Naive thymus-derived CD4-positive, alpha-beta T cell (primary cell): ENCODE measurements around the gene PSMD2. TPM values are rescaled to one million over a fixed set of nuclear protein-coding genes. Genes with fewer than 3 reads are reported as not detected.

Experiments used
- ATAC-seq: fragments of 150-1000 bp; cut with Tn5 transposase; 2 replicates; pipeline ENCODE4 v1.10.0; 2021; ENCODE audit warnings: mild to moderate bottlenecking, moderate library complexity
- CTCF ChIA-PET: fragments of 350-600 bp; sonication (Branson Sonifier 250); formaldehyde crosslinking; loops from one replicate; lab custom pipeline; 2021; ENCODE audit warnings: antibody characterized with exemption; lab: Charles Lee
- POLR2A ChIA-PET: fragments of 350-600 bp; sonication (Branson Sonifier 250); formaldehyde crosslinking; loops from one replicate; lab custom pipeline; 2021; ENCODE audit warnings: antibody characterized with exemption, inconsistent platforms; lab: Charles Lee
- DNase-seq, 9 donors: peaks; one replicate each; pipeline versions ENCODE4 v3.0.0 to v3.0.0-alpha.2; 2020 to 2022; ENCODE audit warnings: mixed read lengths in 1 of 9
- H3K27ac ChIP-seq: one replicate; pipeline ENCODE4 v1.7.0; 2013; ENCODE audit warnings: mild to moderate bottlenecking, low read depth, low read length, moderate library complexity
- H3K27me3 ChIP-seq, 2 donors: one replicate each; pipeline ENCODE4 v1.7.0; 2013; ENCODE audit warnings: low read length in 2 of 2, mild to moderate bottlenecking in 2 of 2, moderate library complexity in 2 of 2; ENCODE audit not compliant: control insufficient read depth in 2 of 2, insufficient read depth in 2 of 2
- H3K36me3 ChIP-seq, 3 experiments: 1 replicate in 2 of 3; 2 replicates in 1 of 3; pipeline ENCODE4 v1.7.0; 2013; ENCODE audit warnings: low read length in 3 of 3, mild to moderate bottlenecking in 3 of 3, moderate library complexity in 1 of 3; ENCODE audit not compliant: insufficient read depth in 3 of 3, control insufficient read depth in 2 of 3
- H3K4me1 ChIP-seq, 2 donors: one replicate each; pipeline ENCODE4 v1.7.0; 2013; ENCODE audit warnings: low read length in 2 of 2, mild to moderate bottlenecking in 2 of 2, moderate library complexity in 1 of 2; ENCODE audit not compliant: control insufficient read depth in 2 of 2, insufficient read depth in 2 of 2
- H3K4me3 ChIP-seq: 2 replicates; pipeline ENCODE4 v1.7.0; 2013; ENCODE audit warnings: mild to moderate bottlenecking, low read length
- H3K9me3 ChIP-seq, 3 experiments: 1 replicate in 2 of 3; 2 replicates in 1 of 3; pipeline ENCODE4 v1.7.0; 2013; ENCODE audit warnings: low read length in 3 of 3; ENCODE audit not compliant: control insufficient read depth in 2 of 3
- H3K27ac Mint-ChIP-seq, 9 donors: one replicate each; pipeline ENCODE4 v1.8.0; 2020 to 2022; ENCODE audit warnings: mixed read lengths in 9 of 9, mild to moderate bottlenecking in 8 of 9, moderate library complexity in 5 of 9, inconsistent platforms in 2 of 9
- H3K27me3 Mint-ChIP-seq, 5 donors: one replicate each; pipeline ENCODE4 v1.8.0; 2021 to 2022; ENCODE audit warnings: mixed read lengths in 5 of 5, mild to moderate bottlenecking in 1 of 5
- H3K36me3 Mint-ChIP-seq, 5 donors: one replicate each; pipeline ENCODE4 v1.8.0; 2020 to 2022; ENCODE audit warnings: mixed read lengths in 5 of 5, mild to moderate bottlenecking in 3 of 5, inconsistent platforms in 1 of 5
- H3K4me1 Mint-ChIP-seq, 7 donors: one replicate each; pipeline ENCODE4 v1.8.0; 2020 to 2022; ENCODE audit warnings: mixed read lengths in 7 of 7, mild to moderate bottlenecking in 3 of 7, inconsistent platforms in 1 of 7
- H3K4me3 Mint-ChIP-seq, 10 donors: one replicate each; pipeline ENCODE4 v1.8.0; 2020 to 2022; ENCODE audit warnings: mild to moderate bottlenecking in 10 of 10, mixed read lengths in 10 of 10, moderate library complexity in 6 of 10, inconsistent platforms in 2 of 10
- H3K9me3 Mint-ChIP-seq, 11 donors: one replicate each; pipeline ENCODE4 v1.8.0; 2020 to 2022; ENCODE audit warnings: mixed read lengths in 11 of 11, mild to moderate bottlenecking in 4 of 11, inconsistent platforms in 1 of 11, moderate library complexity in 1 of 11
- intact Hi-C, 2 donors: fragments of 100-400 bp; cut with micrococcal nuclease; formaldehyde crosslinking; loops; one replicate each; pipeline ENCODE4 v1.15.1; 2023
- polyA plus RNA-seq, 2 donors: library from polyadenylated mRNA; unstranded; fragments of 300-500 nt; fragmentation: Illumina TruSeq; gene quantifications; one replicate each; pipeline ENCODE4 v1.2.3, GENCODE V29; 2021
- total RNA-seq, 6 experiments: library from RNA in 5 of 6; stranded (reverse) in 5 of 6; gene quantifications; 1 replicate in 5 of 6; 2 replicates in 1 of 6; pipeline ENCODE4 v1.2.3 and lab custom pipeline; 2021 to 2026

The PSMD2 gene
- total RNA-seq = 100 to 1,000 TPM; 139 to 204 (median 149) TPM
- polyA plus RNA-seq = 100 to 1,000 TPM; 181 to 200 TPM
- 107 reads per million, percentile 85 among the genes with 10 or more reads in this experiment for total RNA-seq (lab: John Stamatoyannopoulos, UW)

- Mint-ChIP-seq H3K27me3 (peaks cover 0 to 8% (median 0%) of the 10 kb centered on the region in 5 donors), H3K27ac (peak within 1 kb of the TSS; percentile 85 to 97 (median 92)), H3K4me3 (peak within 1 kb of the TSS; percentile 89 to 97 (median 94)), H3K36me3 (peaks cover under 1 to 30% (median 17%) of the 10 kb centered on the region in 5 donors), H3K4me1 (peaks cover 15 to 37% (median 25%) of the 10 kb centered on the region in 7 donors), H3K9me3 (no peaks in the 10 kb centered on the region)
- Histone ChIP-seq H3K4me3 (peak within 1 kb of the TSS; percentile 74), H3K4me1 (peaks cover 12 to 15% of the 10 kb centered on the region in 2 donors), H3K27me3 (no peaks in the 10 kb centered on the region), H3K27ac (peak within 1 kb of the TSS; percentile 80), H3K9me3 (no peaks in the 10 kb centered on the region), H3K36me3 (peaks cover 22 to 27% (median 27%) of the 10 kb centered on the region in 3 experiments)
- intact Hi-C loops = loop anchor here (1.0 to 5.0 kb wide), 21 partner anchors 15 to 1288 kb away; partner anchors contain the start of genes AP2M1 (in 2 of the 2), CAMK2N2 (in 2 of the 2), EEF1AKMT4 (in 2 of the 2) and EIF2B5 (in 2 of the 2)
- DNase-seq = peak; percentile 93 to 97 (median 96)
- ATAC-seq = peak; percentile 98
- POLR2A ChIA-PET = interaction anchor here (0.6 to 0.8 kb wide), 3 partner anchors 35 to 404 kb away, joined by 3 to 4 read pairs (median 3); partner anchors contain the start of gene EIF2B5
- CTCF ChIA-PET = interaction anchor here (0.7 kb wide), 1 partner anchor 42 kb away, joined by 3 read pairs; no protein-coding TSS in a partner anchor
Measured at GRCh38 chr3:184298759-184299487, at the start of gene PSMD2. Gene PSMD2 (plus strand): TSS chr3:184299241. CDS start chr3:184299267, 26 bp downstream.

GRCh38 chr3:184249412-184250166, 49.5 kb upstream of the PSMD2 start, which contains the start of gene EEF1AKMT4:
Gene EEF1AKMT4 (plus strand): TSS chr3:184249672. CDS start chr3:184249695, 23 bp downstream.
- Mint-ChIP-seq H3K4me3 (peak within 1 kb of the TSS; percentile 86 to 100 (median 96)), H3K27ac (peak within 1 kb of the TSS; percentile 94 to 98 (median 96)), H3K9me3 (peaks cover 0 to 4% (median 0%) of the 10 kb centered on the region in 11 donors), H3K4me1 (peaks cover 5 to 27% (median 16%) of the 10 kb centered on the region in 7 donors), H3K27me3 (no peaks in the 10 kb centered on the region), H3K36me3 (peaks cover 0 to 17% (median 9%) of the 10 kb centered on the region in 5 donors)
- H3K4me3 ChIP-seq = peak within 1 kb of the TSS; percentile 100
- H3K9me3 ChIP-seq = no peaks in the 10 kb centered on the region
- ATAC-seq (peak; percentile 93), DNase-seq (peak; percentile 86 to 96 (median 93))
- CTCF ChIA-PET = interaction anchor here (0.9 to 4.9 kb wide), 6 partner anchors 9 to 354 kb away, joined by 4 to 40 read pairs (median 5); partner anchors contain the start of gene CAMK2N2
- POLR2A ChIA-PET = interaction anchor here (0.6 to 1.2 kb wide), 6 partner anchors 13 to 232 kb away, joined by 3 to 4 read pairs (median 3); partner anchors contain the start of genes ABCC5, AP2M1 and EIF2B5
- intact Hi-C loops = loop anchor here (1.0 to 5.0 kb wide), 23 partner anchors 9 to 1151 kb away; partner anchors contain the start of genes ABCF3 (in 2 of the 2), AP2M1 (in 2 of the 2), EIF2B5 (in 2 of the 2) and PARL (in 2 of the 2)
- peaks cover 5 to 12% of the 10 kb centered on the region in 2 donors for H3K4me1 ChIP-seq
- no peaks in the 10 kb centered on the region for H3K27me3 ChIP-seq
- peaks cover 0 to 24% (median 6%) of the 10 kb centered on the region in 3 experiments for H3K36me3 ChIP-seq
- H3K27ac ChIP-seq = peak within 1 kb of the TSS; percentile 78

GRCh38 chr3:184250167-184250828, 48.7 kb upstream of the PSMD2 start:
- ChIA-PET POLR2A (interaction anchor here (0.6 to 1.2 kb wide), 6 partner anchors 13 to 233 kb away, joined by 3 to 4 read pairs (median 3); partner anchors contain the start of genes ABCC5, AP2M1 and EIF2B5), CTCF (interaction anchor here (0.6 to 4.9 kb wide), 7 partner anchors 10 to 355 kb away, joined by 3 to 40 read pairs (median 4); partner anchors contain the start of gene CAMK2N2)
- Histone ChIP-seq H3K9me3 (no peaks in the 10 kb centered on the region), H3K4me1 (peaks cover 5 to 12% of the 10 kb centered on the region in 2 donors), H3K4me3 (peak overlapping the region; percentile 100), H3K27me3 (no peaks in the 10 kb centered on the region), H3K36me3 (peaks cover 0 to 17% (median 0%) of the 10 kb centered on the region in 3 experiments), H3K27ac (peak overlapping the region; percentile 78)
- Mint-ChIP-seq H3K27ac (peak overlapping the region in 8 of 9 donors; percentile 69 to 98 (median 96)), H3K4me3 (peak overlapping the region; percentile 86 to 100 (median 96)), H3K4me1 (peaks cover 5 to 22% (median 16%) of the 10 kb centered on the region in 7 donors), H3K27me3 (no peaks in the 10 kb centered on the region), H3K9me3 (peaks cover 0 to 4% (median 0%) of the 10 kb centered on the region in 11 donors), H3K36me3 (peaks cover 0 to 11% (median 5%) of the 10 kb centered on the region in 5 donors)
- ATAC-seq = peak; percentile 77
- DNase-seq = peak; percentile 70 to 87 (median 83)
- intact Hi-C loops = loop anchor here (1.0 to 5.0 kb wide), 9 partner anchors 10 to 562 kb away; partner anchors contain the start of genes ABCC5 (in 1 of the 2), CAMK2N2 (in 1 of the 2) and VPS8 (in 1 of the 2)

- intact Hi-C loops = no loop called here
- no peaks in the 10 kb centered on the region for H3K9me3 Mint-ChIP-seq
- POLR2A ChIA-PET = no interaction called here
Measured at GRCh38 chr3:184255291-184256039, 43.6 kb upstream of the PSMD2 start.

More at GRCh38 chr3:184255291-184256039, 43.6 kb upstream of the PSMD2 start:
- H3K9me3 ChIP-seq = no peaks in the 10 kb centered on the region
- peaks cover 3 to 18% (median 8%) of the 10 kb centered on the region in 5 donors for H3K27me3 Mint-ChIP-seq
- CTCF ChIA-PET = interaction anchor here (1.0 to 1.2 kb wide), 2 partner anchors 28 to 357 kb away, joined by 3 to 4 read pairs; no protein-coding TSS in a partner anchor
- H3K27ac ChIP-seq = no peak overlapping the region
- ATAC-seq (no peak), DNase-seq (no peak)
- H3K4me3 Mint-ChIP-seq = no peak overlapping the region
- no peaks in the 10 kb centered on the region for H3K36me3 ChIP-seq
- H3K4me1 ChIP-seq = peaks cover 3 to 4% of the 10 kb centered on the region in 2 donors
- no peak overlapping the region for H3K27ac Mint-ChIP-seq
- no peak overlapping the region for H3K4me3 ChIP-seq
- no peaks in the 10 kb centered on the region for H3K27me3 ChIP-seq
- peaks cover 0 to 12% (median 0%) of the 10 kb centered on the region in 5 donors for H3K36me3 Mint-ChIP-seq
- peaks cover 7 to 13% (median 9%) of the 10 kb centered on the region in 7 donors for H3K4me1 Mint-ChIP-seq
